ENCODE data around the gene DLGAP3.
A peak's percentile ranks its signal among the peaks of the same experiment; 100 is the strongest.

Gene DLGAP3

GRCh38 chr1:34900775-34901502 lies 28.5 kb downstream of the DLGAP3 start:
- DNase-seq, result no peak

GRCh38 chr1:34899906-34900305 lies 29.5 kb downstream of the DLGAP3 start:
- no peak for DNase-seq

- no peak for DNase-seq
Measured at GRCh38 chr1:34899471-34899870, 30.0 kb downstream of the DLGAP3 start.

GRCh38 chr1:34898330-34898761 lies 31.1 kb downstream of the DLGAP3 start:
- DNase-seq, result no peak

- no peak for DNase-seq
Measured at GRCh38 chr1:34896612-34897011, 32.8 kb downstream of the DLGAP3 start.

GRCh38 chr1:34889705-34890104 lies 39.7 kb downstream of the DLGAP3 start:
- DNase-seq, result no peak

- DNase-seq, result no peak
Measured at GRCh38 chr1:34887593-34887992, 41.9 kb downstream of the DLGAP3 start.

- no peak for DNase-seq
Measured at GRCh38 chr1:34885405-34886247, 43.8 kb downstream of the DLGAP3 start.

GRCh38 chr1:34884961-34885360 lies 44.5 kb downstream of the DLGAP3 start:
- DNase-seq, result no peak

- no peak for DNase-seq
Measured at GRCh38 chr1:34884536-34884935, 44.9 kb downstream of the DLGAP3 start.

- no peak for DNase-seq
Measured at GRCh38 chr1:34879230-34879629, 50.2 kb downstream of the DLGAP3 start.

GRCh38 chr1:34876406-34876805 lies 53.0 kb downstream of the DLGAP3 start:
- DNase-seq, result no peak

- DNase-seq, result no peak
Measured at GRCh38 chr1:34874296-34874952, 55.0 kb downstream of the DLGAP3 start.

- DNase-seq, result no peak
Measured at GRCh38 chr1:34872133-34872503, 57.3 kb downstream of the DLGAP3 start.

- DNase-seq, result no peak
Measured at GRCh38 chr1:34871443-34872132, 57.9 kb downstream of the DLGAP3 start.

GRCh38 chr1:34870395-34870794 lies 59.1 kb downstream of the DLGAP3 start:
- no peak for DNase-seq

GRCh38 chr1:34869760-34870159 lies 59.7 kb downstream of the DLGAP3 start:
- no peak for DNase-seq

GRCh38 chr1:34868230-34869049 lies 61.0 kb downstream of the DLGAP3 start:
- DNase-seq, result no peak

GRCh38 chr1:34867415-34867814 lies 62.0 kb downstream of the DLGAP3 start:
- no peak for DNase-seq

- DNase-seq, result no peak
Measured at GRCh38 chr1:34866762-34867109, 62.7 kb downstream of the DLGAP3 start.

- peak; percentile 74 for DNase-seq
Measured at GRCh38 chr1:34865981-34866761, 63.3 kb downstream of the DLGAP3 start.

- no peak for DNase-seq
Measured at GRCh38 chr1:34865573-34865972, 63.9 kb downstream of the DLGAP3 start.
